OCI-LY1 (cell line): Measurements from ENCODE around the gene PRKCH.

Experiments used
- CTCF ChIP-seq: fragments of 200-600 bp; sonication (generic), shearing (Covaris generic); IDR thresholded peaks from 2 replicates; pipeline ENCODE4 v1.5.1; 2017; ENCODE audit warnings: mild to moderate bottlenecking, antibody characterized with exemption, low read length, moderate library complexity, mixed read lengths
- EZH2 ChIP-seq: fragments of 200-600 bp; sonication (generic), shearing (Covaris generic); IDR thresholded peaks from 2 replicates; pipeline ENCODE4 v1.8.0; 2017; ENCODE audit warnings: borderline replicate concordance, mixed run types, mild to moderate bottlenecking, antibody characterized with exemption, low read length, moderate library complexity, mixed read lengths

GRCh38 chr14:61581955-61582615 lies 260.7 kb downstream of the PRKCH start:
- TF ChIP-seq CTCF: no peak
- TF ChIP-seq EZH2: no peak
